NCI-H524 treated with DMSO at 0.1 percent for 48 hours (cell line): ENCODE results near the gene LY6G6D.

ENCODE experiments used
- DNase-seq: peaks from one replicate; lab custom pipeline; 2025; lab: John Stamatoyannopoulos, UW

The LY6G6D gene

GRCh38 chr6:31765910-31766794 lies 51.0 kb downstream of the LY6G6D start:
- DNase-seq, result no peak

- DNase-seq, result no peak
Observed at GRCh38 chr6:31767096-31767645, 52.0 kb downstream of the LY6G6D start.
